Psoas muscle (tissue), 8 donors: ENCODE results near the gene FBXO31. TPM values are rescaled to one million over a fixed set of nuclear protein-coding genes. Genes with fewer than 3 reads are reported as not detected.

ENCODE experiments used
- ATAC-seq, 4 donors: fragments of 200-7000 bp; cut with Tn5 transposase; one replicate each; pipeline ENCODE4 v1.9.1; 2020; ENCODE audit warnings: moderate library complexity in 3 of 4, mild to moderate bottlenecking in 2 of 4
- DNase-seq, 2 donors: peaks; one replicate each; pipeline ENCODE4 v3.0.0-alpha.2; 2020
- H3K27ac ChIP-seq: fragments of 200-600 bp; one replicate; pipeline ENCODE4 v1.8.0; 2022
- H3K27me3 ChIP-seq, 3 donors: fragments of 200-600 bp in 1 of 3; one replicate each; pipeline versions ENCODE4 v1.6.1 to v1.8.0; 2013 to 2022; ENCODE audit warnings: low read length in 2 of 3, mild to moderate bottlenecking in 2 of 3, moderate library complexity in 1 of 3; ENCODE audit not compliant: insufficient read depth in 3 of 3
- H3K36me3 ChIP-seq, 2 donors: fragments of 200-600 bp in 1 of 2; one replicate each; pipeline versions ENCODE4 v1.6.1 to v1.8.0; 2013 to 2022; ENCODE audit warnings: low read depth in 1 of 2, mild to moderate bottlenecking in 1 of 2, moderate library complexity in 1 of 2; ENCODE audit not compliant: insufficient read depth in 1 of 2
- H3K4me1 ChIP-seq: fragments of 200-600 bp; one replicate; pipeline ENCODE4 v1.8.0; 2022
- H3K4me3 ChIP-seq: fragments of 200-600 bp; one replicate; pipeline ENCODE4 v1.8.0; 2022; ENCODE audit warnings: mild to moderate bottlenecking
- H3K9me3 ChIP-seq: fragments of 200-600 bp; one replicate; pipeline ENCODE4 v1.8.0; 2022
- WGBS, 3 donors: extraction: QIAGEN DNeasy Blood & Tissue Kit; methylation state at CpG; one replicate each; pipeline versions ENCODE4 v1.1.6 to v1.1.7; 2013; 5-methylcytosine and 5-hydroxymethylcytosine counted together
- intact Hi-C, 2 donors: fragments of 100-400 bp; cut with DNase I; formaldehyde crosslinking; loops; one replicate each; pipeline versions ENCODE4 v1.11.0 to v1.14.2; 2022
- long read RNA-seq, 2 donors: library from polyadenylated mRNA; unstranded; transcript quantifications; one replicate each; pipeline ENCODE4 v2.0.0, GENCODE V29; 2021
- polyA plus RNA-seq, 3 donors: library from polyadenylated mRNA; stranded (reverse); fragments of 200-250 nt; gene quantifications; one replicate each; pipeline ENCODE4 v1.2.3, GENCODE V29; 2013
- total RNA-seq, 4 donors: library from RNA; stranded (reverse); fragmentation: NEBNext Ultra II Directional in 2 of 4; extraction: Animal tissue kit (Norgen Biotek cat#: 25700) in 2 of 4; gene quantifications; one replicate each; pipeline versions ENCODE4 v1.2.1 to v1.2.4, GENCODE V29; 2021 to 2023
- TF ChIP-seq, protein P1 (sequence below): fragments of 200-600 bp; IDR thresholded peaks from one replicate; pipeline ENCODE4 v1.8.0; 2022; ENCODE audit warnings: antibody characterized with exemption
- donor health status: healthy with polysubstance abuse.
- donor health status: DM: no; HTN: no; CAD: no; lungs with moderate emphysema.
- donor health status: Bipolar disorder and iron deficiency.
- donor health status: healthy.
- donor health status: DM: yes; HTN: yes; CAD: no.
- donor health status: DM: no; HTN: no; CAD: no.
- donor health status: DM: no; HTN: no; CAD: no.
- donor health status: DM: yes; HTN: yes; CAD: no.

The FBXO31 gene, protein sequence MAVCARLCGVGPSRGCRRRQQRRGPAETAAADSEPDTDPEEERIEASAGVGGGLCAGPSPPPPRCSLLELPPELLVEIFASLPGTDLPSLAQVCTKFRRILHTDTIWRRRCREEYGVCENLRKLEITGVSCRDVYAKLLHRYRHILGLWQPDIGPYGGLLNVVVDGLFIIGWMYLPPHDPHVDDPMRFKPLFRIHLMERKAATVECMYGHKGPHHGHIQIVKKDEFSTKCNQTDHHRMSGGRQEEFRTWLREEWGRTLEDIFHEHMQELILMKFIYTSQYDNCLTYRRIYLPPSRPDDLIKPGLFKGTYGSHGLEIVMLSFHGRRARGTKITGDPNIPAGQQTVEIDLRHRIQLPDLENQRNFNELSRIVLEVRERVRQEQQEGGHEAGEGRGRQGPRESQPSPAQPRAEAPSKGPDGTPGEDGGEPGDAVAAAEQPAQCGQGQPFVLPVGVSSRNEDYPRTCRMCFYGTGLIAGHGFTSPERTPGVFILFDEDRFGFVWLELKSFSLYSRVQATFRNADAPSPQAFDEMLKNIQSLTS
- total RNA-seq (100 to 1,000 TPM in 1 of 4 donors, 10 to 100 TPM in 3; 88.1 to 103 (median 98.5) TPM), polyA plus RNA-seq (10 to 100 TPM; 26.3 to 95.3 (median 48.0) TPM)
- long read RNA-seq, donor 1, full-length matches to known transcripts: 1 of 51 reads
- long read RNA-seq, donor 1, partial matches to known transcripts: 13 of 51 reads
- long read RNA-seq, donor 1, other reads (novel, unspliced or antisense): 37 of 51 reads
- long read RNA-seq, donor 2, full-length matches to known transcripts: 15 of 134 reads
- long read RNA-seq, donor 2, partial matches to known transcripts: 29 of 134 reads
- long read RNA-seq, donor 2, other reads (novel, unspliced or antisense): 90 of 134 reads

DNA sequence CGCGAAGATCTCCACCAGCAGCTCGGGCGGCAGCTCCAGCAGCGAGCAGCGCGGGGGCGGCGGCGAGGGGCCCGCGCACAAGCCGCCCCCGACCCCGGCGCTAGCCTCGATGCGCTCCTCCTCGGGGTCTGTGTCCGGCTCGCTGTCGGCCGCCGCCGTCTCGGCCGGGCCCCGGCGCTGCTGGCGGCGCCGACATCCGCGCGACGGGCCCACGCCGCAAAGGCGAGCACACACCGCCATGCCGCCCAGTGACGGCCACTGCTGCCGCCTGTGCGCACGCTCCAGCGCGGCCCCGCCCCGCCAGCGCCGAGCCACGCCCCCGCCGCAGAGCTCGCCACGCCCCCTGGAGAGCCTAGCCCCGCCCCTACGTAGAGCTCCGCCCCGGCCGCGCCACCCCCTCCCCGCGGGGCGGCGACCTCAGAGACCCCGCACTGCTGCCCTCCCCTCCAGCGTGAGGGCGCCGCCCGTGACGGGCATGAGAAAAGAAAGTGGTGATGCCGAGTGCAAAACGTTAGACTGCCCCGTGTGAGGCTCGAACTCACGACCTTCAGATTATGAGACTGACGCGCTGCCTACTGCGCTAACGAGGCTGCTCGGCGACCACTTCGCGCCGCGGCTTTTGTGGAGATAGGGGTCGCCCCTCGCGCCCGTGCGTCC lies at the start of gene FBXO31:
Gene FBXO31 (minus strand): TSS at position 272 of the 657 bp plus-strand sequence. CDS start 32 bp downstream, at position 240.
- TF ChIP-seq, protein P1, sequence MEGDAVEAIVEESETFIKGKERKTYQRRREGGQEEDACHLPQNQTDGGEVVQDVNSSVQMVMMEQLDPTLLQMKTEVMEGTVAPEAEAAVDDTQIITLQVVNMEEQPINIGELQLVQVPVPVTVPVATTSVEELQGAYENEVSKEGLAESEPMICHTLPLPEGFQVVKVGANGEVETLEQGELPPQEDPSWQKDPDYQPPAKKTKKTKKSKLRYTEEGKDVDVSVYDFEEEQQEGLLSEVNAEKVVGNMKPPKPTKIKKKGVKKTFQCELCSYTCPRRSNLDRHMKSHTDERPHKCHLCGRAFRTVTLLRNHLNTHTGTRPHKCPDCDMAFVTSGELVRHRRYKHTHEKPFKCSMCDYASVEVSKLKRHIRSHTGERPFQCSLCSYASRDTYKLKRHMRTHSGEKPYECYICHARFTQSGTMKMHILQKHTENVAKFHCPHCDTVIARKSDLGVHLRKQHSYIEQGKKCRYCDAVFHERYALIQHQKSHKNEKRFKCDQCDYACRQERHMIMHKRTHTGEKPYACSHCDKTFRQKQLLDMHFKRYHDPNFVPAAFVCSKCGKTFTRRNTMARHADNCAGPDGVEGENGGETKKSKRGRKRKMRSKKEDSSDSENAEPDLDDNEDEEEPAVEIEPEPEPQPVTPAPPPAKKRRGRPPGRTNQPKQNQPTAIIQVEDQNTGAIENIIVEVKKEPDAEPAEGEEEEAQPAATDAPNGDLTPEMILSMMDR: no peak
- peak within 1 kb of the TSS; percentile 77 for H3K4me3 ChIP-seq
- intact Hi-C loops: loop anchor here (2.0 kb wide), 2 partner anchors 59 to 67 kb away; partner anchors contain the start of gene C16orf95 (in 1 of the 2)
- H3K27ac ChIP-seq: peak within 1 kb of the TSS; percentile 99
- H3K4me1 ChIP-seq: peaks cover 49% of the 10 kb centered on the region
- no peaks in the 10 kb centered on the region for H3K9me3 ChIP-seq
- WGBS, 3 donors: 0% methylated on average over 53 to 92 of the region's 92 CpGs
- peak; percentile 77 to 82 (median 78) for ATAC-seq
- H3K36me3 ChIP-seq: no peaks in the 10 kb centered on the region
- DNase-seq: peak; percentile 85 to 92
- no peaks in the 10 kb centered on the region for H3K27me3 ChIP-seq

DNA sequence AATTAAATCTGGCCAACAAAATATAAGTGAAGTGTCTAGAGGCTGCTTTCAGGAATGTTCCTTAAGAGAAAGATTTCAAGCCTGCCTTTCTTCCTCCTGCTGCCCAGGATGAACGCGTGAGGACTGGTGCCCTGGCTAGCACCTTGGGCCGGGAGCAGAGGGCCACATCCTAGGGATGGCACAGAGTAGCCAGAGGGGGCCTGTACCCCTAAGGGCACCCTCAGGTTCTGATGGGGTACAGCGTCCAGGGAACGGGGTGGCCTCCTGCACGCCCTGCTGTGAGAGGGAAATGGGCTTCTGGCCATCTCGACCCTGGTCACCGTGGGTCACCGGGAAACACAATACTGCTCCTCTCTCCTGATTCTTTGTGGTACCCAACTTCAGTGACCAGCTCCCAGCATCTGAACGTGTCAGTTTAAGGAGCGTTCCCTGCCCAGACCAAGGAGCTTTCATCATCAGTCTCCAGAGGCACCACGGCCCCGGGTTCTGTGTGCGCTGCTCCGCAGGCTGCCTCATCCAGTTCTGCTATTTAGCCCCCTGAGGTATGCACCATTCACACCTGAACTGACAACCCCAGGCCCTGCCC lies 48.8 kb upstream of the FBXO31 start:
- Histone ChIP-seq H3K36me3 (peaks cover 0 to 19% of the 10 kb centered on the region in 2 donors), H3K4me3 (no peak overlapping the region), H3K27ac (no peak overlapping the region), H3K27me3 (no peaks in the 10 kb centered on the region), H3K4me1 (peaks cover 18% of the 10 kb centered on the region), H3K9me3 (no peaks in the 10 kb centered on the region)
- intact Hi-C loops: no loop called here
- 88 to 94% (median 92%) methylated on average over 15 of the region's 15 CpGs for WGBS, 3 donors
- ATAC-seq: no peak
- TF ChIP-seq, protein P1: no peak
- DNase-seq: no peak

DNA sequence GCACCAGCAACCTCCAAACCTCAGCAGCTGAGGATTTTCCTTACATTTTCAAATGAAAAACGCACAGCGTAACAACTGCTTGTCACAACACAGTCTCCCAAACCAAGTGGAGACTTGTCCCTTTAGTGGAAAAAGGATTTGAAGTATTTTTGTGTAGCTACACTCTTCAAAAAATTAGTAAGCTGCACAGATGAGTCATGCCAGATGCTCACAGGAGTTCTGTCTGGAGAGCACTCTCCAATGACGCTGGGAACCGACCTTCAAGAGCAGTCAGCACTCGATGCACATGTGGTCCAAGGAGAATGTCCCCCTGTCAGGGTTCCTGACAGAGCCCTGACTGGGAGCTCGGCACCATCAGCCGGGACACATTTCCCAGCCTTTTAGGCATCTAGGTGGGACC lies 48.4 kb upstream of the FBXO31 start:
- DNase-seq (no peak), ATAC-seq (peak in 1 of 4 donors; percentile 52)
- H3K4me1 ChIP-seq: peaks cover 18% of the 10 kb centered on the region
- no peak overlapping the region for H3K4me3 ChIP-seq
- H3K27me3 ChIP-seq: no peaks in the 10 kb centered on the region
- H3K36me3 ChIP-seq: peaks cover 0 to 19% of the 10 kb centered on the region in 2 donors
- no peaks in the 10 kb centered on the region for H3K9me3 ChIP-seq
- TF ChIP-seq, protein P1: no peak
- intact Hi-C loops: no loop called here
- WGBS, 3 donors: 74 to 75% (median 74%) methylated on average over 7 of the region's 7 CpGs
- no peak overlapping the region for H3K27ac ChIP-seq

DNA sequence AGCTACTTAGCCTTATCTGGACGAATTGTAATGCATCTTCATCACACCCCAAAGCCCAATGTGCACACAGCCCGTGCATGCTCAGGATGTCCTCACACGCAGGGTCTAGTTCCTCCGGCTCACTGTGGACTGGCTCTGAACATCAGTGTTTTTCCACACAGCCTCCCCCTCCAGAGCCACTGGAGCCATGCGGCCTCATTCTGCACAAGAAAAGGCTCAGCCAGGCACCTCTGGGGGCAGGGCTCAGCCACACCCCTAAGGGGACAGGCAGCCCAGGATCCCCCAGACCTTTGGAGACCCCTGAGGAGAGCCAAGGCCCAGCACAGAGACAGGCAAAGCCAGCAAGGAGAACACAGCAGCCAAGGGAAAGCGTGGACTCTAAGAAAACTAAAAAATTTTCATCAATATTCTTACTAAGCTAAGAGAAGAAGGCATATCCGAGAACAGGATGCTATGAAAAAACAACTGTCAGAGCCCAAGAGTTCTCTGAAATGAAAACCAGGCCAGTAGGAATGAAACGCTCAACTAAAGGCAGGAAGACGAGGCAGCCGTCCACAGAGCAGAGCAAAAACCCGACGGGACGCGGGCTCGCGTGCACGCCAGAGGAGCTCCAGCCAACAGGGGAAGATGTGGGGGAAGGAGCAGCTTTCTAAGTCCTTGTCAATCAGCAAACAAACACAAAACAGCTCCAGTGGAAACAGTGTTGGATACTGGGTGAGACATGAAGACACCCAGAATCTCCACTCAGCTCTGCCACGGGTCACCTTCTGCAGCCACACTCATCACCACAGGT lies 43.0 kb upstream of the FBXO31 start:
- ATAC-seq: no peak
- Histone ChIP-seq H3K27me3 (no peaks in the 10 kb centered on the region), H3K4me1 (no peaks in the 10 kb centered on the region), H3K36me3 (peaks cover 0 to 38% of the 10 kb centered on the region in 2 donors), H3K9me3 (no peaks in the 10 kb centered on the region), H3K4me3 (no peak overlapping the region), H3K27ac (no peak overlapping the region)
- no peak for DNase-seq
- TF ChIP-seq, protein P1: no peak
- 77 to 83% (median 82%) methylated on average over 18 of the region's 18 CpGs for WGBS, 3 donors
- intact Hi-C loops: no loop called here
